Testis (tissue), 2 donors: ENCODE measurements around the gene PKP2.

Experiments used
- CTCF ChIP-seq, 3 experiments: fragments of 450-650 bp in 2 of 3; fragments of 200-600 bp in 1 of 3; sonication (generic) in 1 of 3; IDR thresholded peaks; one replicate each; pipeline ENCODE4 v1.5.1; 2016 to 2019; ENCODE audit warnings: antibody characterized with exemption in 3 of 3, mild to moderate bottlenecking in 2 of 3, moderate library complexity in 1 of 3
- POLR2A ChIP-seq: fragments of 450-650 bp; IDR thresholded peaks from one replicate; pipeline ENCODE4 v1.6.1; 2017; ENCODE audit warnings: antibody characterized with exemption, mild to moderate bottlenecking, moderate library complexity

- no peak for TF ChIP-seq CTCF (IDR thresholded peaks at IDR 0.05)
- no peak for TF ChIP-seq POLR2A
Measured at GRCh38 chr12:32939801-32940200, 43.2 kb upstream of the PKP2 start.
